Inflammatory macrophage treated with lipopolysaccharide for 1 hour (primary cell): ENCODE results near the gene NOD1.
"Not testable (repeated sequence)": the region's sequence is repeated elsewhere in the genome, so short reads cannot be mapped to it uniquely, and the experiment has no call there.

Experiments used
- DNase-seq, 2 donors: peaks; one replicate each; pipeline ENCODE4 v3.0.0-alpha.2; 2020 to 2022

Gene NOD1, protein sequence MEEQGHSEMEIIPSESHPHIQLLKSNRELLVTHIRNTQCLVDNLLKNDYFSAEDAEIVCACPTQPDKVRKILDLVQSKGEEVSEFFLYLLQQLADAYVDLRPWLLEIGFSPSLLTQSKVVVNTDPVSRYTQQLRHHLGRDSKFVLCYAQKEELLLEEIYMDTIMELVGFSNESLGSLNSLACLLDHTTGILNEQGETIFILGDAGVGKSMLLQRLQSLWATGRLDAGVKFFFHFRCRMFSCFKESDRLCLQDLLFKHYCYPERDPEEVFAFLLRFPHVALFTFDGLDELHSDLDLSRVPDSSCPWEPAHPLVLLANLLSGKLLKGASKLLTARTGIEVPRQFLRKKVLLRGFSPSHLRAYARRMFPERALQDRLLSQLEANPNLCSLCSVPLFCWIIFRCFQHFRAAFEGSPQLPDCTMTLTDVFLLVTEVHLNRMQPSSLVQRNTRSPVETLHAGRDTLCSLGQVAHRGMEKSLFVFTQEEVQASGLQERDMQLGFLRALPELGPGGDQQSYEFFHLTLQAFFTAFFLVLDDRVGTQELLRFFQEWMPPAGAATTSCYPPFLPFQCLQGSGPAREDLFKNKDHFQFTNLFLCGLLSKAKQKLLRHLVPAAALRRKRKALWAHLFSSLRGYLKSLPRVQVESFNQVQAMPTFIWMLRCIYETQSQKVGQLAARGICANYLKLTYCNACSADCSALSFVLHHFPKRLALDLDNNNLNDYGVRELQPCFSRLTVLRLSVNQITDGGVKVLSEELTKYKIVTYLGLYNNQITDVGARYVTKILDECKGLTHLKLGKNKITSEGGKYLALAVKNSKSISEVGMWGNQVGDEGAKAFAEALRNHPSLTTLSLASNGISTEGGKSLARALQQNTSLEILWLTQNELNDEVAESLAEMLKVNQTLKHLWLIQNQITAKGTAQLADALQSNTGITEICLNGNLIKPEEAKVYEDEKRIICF

GRCh38 chr7:30478349-30479201 lies at the start of gene NOD1:
Gene NOD1 (minus strand): TSS chr7:30478784. CDS start chr7:30456921, 21,863 bp downstream.
- DNase-seq, result peak; percentile 73 to 77

GRCh38 chr7:30527297-30527696 lies 48.7 kb upstream of the NOD1 start:
- DNase-seq, result not testable (repeated sequence)

- DNase-seq, result no peak
Measured at GRCh38 chr7:30526163-30526562, 47.6 kb upstream of the NOD1 start.

DNA sequence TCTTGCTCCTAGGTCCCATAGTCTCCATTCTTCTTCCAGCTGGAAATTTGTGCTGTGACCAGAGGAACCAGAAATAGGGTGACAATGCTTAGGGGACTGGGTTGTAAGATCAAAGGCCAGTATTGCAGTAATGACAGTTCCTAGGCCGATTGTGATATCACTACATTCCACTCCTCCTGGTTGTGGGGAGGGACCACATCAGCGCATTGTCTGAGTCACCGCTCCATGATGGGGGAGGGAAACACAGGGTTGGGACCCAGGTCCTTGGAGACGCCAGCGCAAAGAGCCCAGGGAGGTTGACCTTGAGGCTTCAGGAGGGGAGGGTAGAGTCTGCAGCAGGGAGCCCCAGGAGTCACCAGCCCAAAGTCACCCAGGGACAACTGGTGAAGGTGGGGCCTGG lies 46.8 kb upstream of the NOD1 start:
- no peak for DNase-seq

- no peak for DNase-seq
Measured at GRCh38 chr7:30524545-30524944, 46.0 kb upstream of the NOD1 start.

DNA sequence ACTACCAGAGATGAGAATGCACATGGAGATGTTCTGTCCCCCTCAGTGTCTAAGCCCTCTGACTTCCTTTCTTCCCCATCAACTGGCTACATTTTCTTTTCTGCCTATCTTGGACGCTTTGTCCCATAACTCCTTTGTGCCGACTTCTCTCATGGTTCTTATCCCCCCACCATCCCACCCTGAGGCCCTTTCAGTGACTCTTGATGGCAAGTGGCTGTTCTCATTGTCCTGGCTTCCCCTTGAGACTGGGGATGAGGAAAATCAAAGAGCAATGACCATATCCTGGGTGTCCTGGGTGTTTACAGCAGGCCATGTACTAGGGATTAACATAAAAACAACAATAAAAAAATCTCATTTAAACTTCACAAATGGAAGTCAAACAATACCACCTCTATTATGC lies 44.9 kb upstream of the NOD1 start:
- DNase-seq, result no peak

DNA sequence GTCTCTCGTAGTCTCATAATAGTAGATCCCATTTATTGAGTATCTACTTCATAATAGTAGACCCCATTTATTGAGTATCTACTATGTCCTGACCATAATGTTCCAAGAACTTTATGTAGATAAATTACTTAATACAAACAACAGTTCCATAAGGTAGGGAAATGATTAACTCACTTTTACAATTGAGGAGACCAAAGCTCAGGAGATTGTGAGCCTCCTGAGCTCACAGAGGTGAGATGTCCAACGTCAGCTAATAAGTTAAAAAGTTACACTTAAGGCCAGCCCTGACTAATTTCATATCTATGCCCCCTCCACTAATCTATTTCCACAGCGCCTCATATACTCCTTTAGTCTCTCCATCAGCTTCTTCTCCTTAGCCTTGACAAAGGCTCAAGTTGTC lies 43.6 kb upstream of the NOD1 start:
- DNase-seq, result no peak

GRCh38 chr7:30521532-30521931 lies 42.9 kb upstream of the NOD1 start:
- no peak for DNase-seq

GRCh38 chr7:30519122-30519521 lies 40.5 kb upstream of the NOD1 start:
- DNase-seq, result no peak

- no peak for DNase-seq
Measured at GRCh38 chr7:30515761-30516160, 37.2 kb upstream of the NOD1 start.

DNA sequence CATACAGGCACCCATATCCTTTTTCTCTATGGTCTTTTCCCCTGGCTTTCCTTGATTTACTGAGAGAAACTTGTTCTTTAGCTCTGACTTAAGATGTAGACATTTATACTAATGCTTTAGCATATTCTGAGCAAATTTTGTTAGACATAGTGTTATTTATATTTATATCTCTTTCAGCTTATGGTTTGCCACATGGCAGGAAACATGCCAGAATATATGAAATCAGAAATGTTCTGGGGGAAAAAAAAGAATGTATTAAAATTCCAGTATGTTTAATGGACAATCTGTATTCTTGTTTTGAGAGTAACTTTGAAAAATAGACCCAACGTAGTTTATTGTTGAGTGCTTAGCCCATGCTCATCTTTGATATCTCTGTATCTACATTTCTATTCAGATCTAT lies 36.2 kb upstream of the NOD1 start:
- DNase-seq, result no peak

- no peak for DNase-seq
Measured at GRCh38 chr7:30514177-30514576, 35.6 kb upstream of the NOD1 start.

GRCh38 chr7:30513762-30514161 lies 35.2 kb upstream of the NOD1 start:
- DNase-seq, result no peak

DNA sequence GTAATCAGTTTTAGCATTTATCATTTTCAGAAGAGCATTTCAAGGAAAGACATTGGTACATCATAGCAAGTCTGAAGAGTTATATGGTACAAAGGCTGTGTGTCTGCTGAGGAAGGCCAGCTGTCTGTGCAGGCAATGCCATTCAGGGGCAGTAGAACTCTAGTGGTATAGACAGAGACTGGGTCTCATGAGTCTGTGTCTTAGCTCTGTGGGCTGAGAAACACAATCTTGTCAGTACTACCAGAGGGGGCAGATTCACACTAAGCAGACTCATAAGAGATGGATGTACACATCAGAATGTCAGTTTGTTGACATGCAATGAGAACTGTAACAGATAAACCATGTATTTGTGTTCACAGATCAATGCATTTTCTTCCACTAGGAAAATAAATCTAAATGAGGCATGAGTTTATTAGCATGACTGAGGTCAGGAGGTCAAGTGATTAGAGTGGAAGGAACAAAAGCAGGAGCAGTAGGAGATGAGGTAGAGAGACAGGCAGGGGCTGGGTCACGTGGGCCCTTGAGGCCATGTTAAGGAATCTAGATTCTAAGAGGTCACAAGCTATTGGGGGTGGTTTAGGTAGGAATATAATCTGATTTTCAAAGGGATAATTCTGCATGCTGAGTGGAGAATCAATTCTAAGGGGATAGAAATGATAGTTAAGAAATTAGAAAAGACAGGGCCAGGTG lies 33.5 kb upstream of the NOD1 start:
- DNase-seq, result no peak

- no peak for DNase-seq
Measured at GRCh38 chr7:30511494-30511893, 32.9 kb upstream of the NOD1 start.

- DNase-seq, result peak; percentile 51 to 62
Measured at GRCh38 chr7:30510124-30511075, 31.8 kb upstream of the NOD1 start.

GRCh38 chr7:30509171-30509857 lies 30.7 kb upstream of the NOD1 start:
- not testable (repeated sequence) for DNase-seq

DNA sequence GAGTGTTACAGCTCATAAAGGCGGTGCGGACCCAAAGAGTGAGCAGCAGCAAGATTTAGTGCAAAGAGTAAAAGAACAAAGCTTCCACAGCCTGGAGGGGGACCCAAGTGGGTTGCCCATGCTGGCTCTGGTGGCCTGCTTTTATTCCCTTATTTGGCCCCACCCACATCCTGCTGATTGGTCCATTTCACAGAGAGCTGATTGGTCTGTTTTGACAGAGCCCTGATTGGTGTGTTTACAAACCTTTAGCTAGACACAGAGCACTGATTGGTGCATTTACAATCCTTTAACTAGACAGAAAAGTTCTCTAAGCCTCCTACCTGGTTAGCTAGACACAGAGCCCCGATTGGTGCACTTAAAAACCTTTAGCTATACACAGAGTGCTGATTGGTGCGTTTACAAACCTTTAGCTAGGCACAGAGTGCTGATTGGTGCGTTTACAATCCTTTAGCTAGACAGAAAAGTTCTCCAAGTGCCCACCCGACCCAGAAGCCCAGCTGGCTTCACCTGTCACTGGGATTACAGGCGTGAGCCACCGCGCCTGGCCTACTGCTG lies 28.8 kb upstream of the NOD1 start:
- not testable (repeated sequence) for DNase-seq

- DNase-seq, result no peak
Measured at GRCh38 chr7:30505174-30505697, 26.7 kb upstream of the NOD1 start.
